ENCODE results near the gene ERCC6. TPM values are rescaled to one million over a fixed set of nuclear protein-coding genes. Genes with fewer than 3 reads are reported as not detected.

ERCC6 gene
- total and polyA plus RNA-seq, 10 of the 15 experiments (the other 5 are each of a cell fraction or from before 2014, with no cell fraction given), result 4.3 to 15.6 (median 7.8) TPM

- Histone ChIP-seq H3K4me2 (ENCODE audit: control insufficient read depth, insufficient read depth) (no peak overlapping the region), H3K79me2 (ENCODE audit: control insufficient read depth, insufficient read depth, low read length) (no peaks in the 10 kb centered on the region), H3K9ac (ENCODE audit: control insufficient read depth, insufficient read depth, low read length) (no peak overlapping the region), H3K4me1 (ENCODE audit: control insufficient read depth, insufficient read depth, low read length) (no peaks in the 10 kb centered on the region), H3K4me3 (no peak overlapping the region), H3K27me3 (replicated peaks in 1 of 2; ENCODE audit: control insufficient read depth in 2 of 2, insufficient read depth in 2 of 2, low read length in 1 of 2) (no peaks in the 10 kb centered on the region), H3K36me3 (ENCODE audit: control insufficient read depth in 2 of 2, insufficient read depth in 2 of 2, low read length in 1 of 2) (no peaks in the 10 kb centered on the region), H3K27ac (ENCODE audit: control insufficient read depth, insufficient read depth) (no peak overlapping the region), H4K20me1 (ENCODE audit: control insufficient read depth, insufficient read depth) (no peaks in the 10 kb centered on the region), H3K9me3 (replicated peaks; ENCODE audit: control insufficient read depth, insufficient read depth, low read length) (no peaks in the 10 kb centered on the region), H2AFZ (ENCODE audit: control insufficient read depth, low read depth, low read length) (no peak overlapping the region)
- no TSS peak for BruUV-seq (replicated peaks)
- ChIA-PET POLR2A (no interaction called here), RAD21 (ENCODE audit: unreplicated experiment) (no interaction called here), CTCF (no interaction called here), SMC1A (ENCODE audit: uncharacterized antibody, unreplicated experiment) (interaction anchor here (0.6 kb wide), 1 partner anchor 686 kb away, joined by 3 read pairs; no protein-coding TSS in a partner anchor)
- DNase-seq (ENCODE audit: low read depth, low spot score), result no peak
- no peak for ATAC-seq
- WGBS (ENCODE audit: insufficient coverage, insufficient replicate concordance, low lambda C conversion rate, missing lambda C conversion rate), result 70% methylated on average over 11 of the region's 11 CpGs
- in situ Hi-C loops (cut with MboI), result no loop called here
- FAIRE-seq, result no peak
- TF ChIP-seq SREBF2 (IDR thresholded peaks at IDR 0.05; ENCODE audit: low read length), result no peak
- no peak for TF ChIP-seq KLF5 (IDR thresholded peaks at IDR 0.05; ENCODE audit: partially characterized antibody)
- no peak for TF ChIP-seq HDGF (IDR thresholded peaks at IDR 0.05)
- no peak for TF ChIP-seq RELB (IDR thresholded peaks at IDR 0.05; ENCODE audit: low read depth)
- TF ChIP-seq MYC (IDR thresholded peaks at IDR 0.05; ENCODE audit: insufficient read depth, insufficient read length, insufficient replicate concordance, low read length, severe bottlenecking), result no peak
- no peak for TF ChIP-seq HDAC2 (IDR thresholded peaks at IDR 0.05)
- no peak for TF ChIP-seq ZNF622 (IDR thresholded peaks at IDR 0.05)
- no peak for TF ChIP-seq STAT1 (conservative IDR thresholded peaks at IDR 0.05)
- TF ChIP-seq IRF4 (IDR thresholded peaks at IDR 0.05; ENCODE audit: low read depth, low read length), result no peak
- intact Hi-C loops (cut with micrococcal nuclease; ENCODE audit: unreplicated experiment), result no loop called here
Observed at GRCh38 chr10:49575489-49576072, 36.7 kb upstream of the ERCC6 start.

Measured in GM12878 (cell line).